WTC11 (cell line): ENCODE data around the gene ELP5. TPM values are rescaled to one million over a fixed set of nuclear protein-coding genes. Genes with fewer than 3 reads are reported as not detected.
A peak's percentile ranks its signal among the peaks of the same experiment; 100 is the strongest.

Experiments used
- FOXK1 ChIP-seq: sonication (generic); formaldehyde crosslinking; IDR thresholded peaks from 2 replicates; pipeline ENCODE4 v1.8.0; 2022; ENCODE audit warnings: mild to moderate bottlenecking, moderate library complexity, missing genetic modification reagents
- FOXP1 ChIP-seq: sonication (generic); formaldehyde crosslinking; IDR thresholded peaks from 2 replicates; pipeline ENCODE4 v1.8.0; 2022; ENCODE audit warnings: missing genetic modification reagents, mild to moderate bottlenecking, moderate library complexity, borderline replicate concordance
- GRHL2 ChIP-seq: fragments of 250-450 bp; sonication (Bioruptor Pico); IDR thresholded peaks from 2 replicates; pipeline ENCODE4 v1.8.0; 2022; ENCODE audit warnings: mild to moderate bottlenecking, moderate library complexity; ENCODE audit not compliant: insufficient replicate concordance, severe bottlenecking
- HMGA2 ChIP-seq: fragments of 250-450 bp; sonication (Bioruptor Pico); IDR thresholded peaks from 2 replicates; pipeline ENCODE4 v1.4.0; 2021; ENCODE audit warnings: mild to moderate bottlenecking, moderate library complexity
- MYBL2 ChIP-seq: sonication (generic); formaldehyde crosslinking; IDR thresholded peaks from 2 replicates; pipeline ENCODE4 v1.8.1; 2023; ENCODE audit warnings: mild to moderate bottlenecking, moderate library complexity, missing genetic modification reagents
- NFATC4 ChIP-seq: fragments of 250-450 bp; sonication (Bioruptor Pico); IDR thresholded peaks from 2 replicates; pipeline ENCODE4 v1.9.0; 2021; ENCODE audit warnings: mild to moderate bottlenecking
- SMAD4 ChIP-seq: sonication (generic); formaldehyde crosslinking; IDR thresholded peaks from 2 replicates; pipeline ENCODE4 v1.8.0; 2022; ENCODE audit warnings: mild to moderate bottlenecking, missing genetic modification reagents
- ZNF263 ChIP-seq: sonication (generic); formaldehyde crosslinking; IDR thresholded peaks from 2 replicates; pipeline ENCODE4 v1.8.1; 2022; ENCODE audit warnings: low read depth, mild to moderate bottlenecking, moderate library complexity, missing genetic modification reagents
- ZNF423 ChIP-seq: fragments of 250-450 bp; sonication (Bioruptor Pico); IDR thresholded peaks from 2 replicates; pipeline ENCODE4 v2.1.2; 2022; ENCODE audit warnings: mild to moderate bottlenecking, moderate library complexity
- total RNA-seq: library from RNA; stranded (reverse); gene quantifications from 3 replicates; pipeline ENCODE4 v1.2.3, GENCODE V29; 2021
- TF ChIP-seq, protein P1 (sequence below): sonication (generic); formaldehyde crosslinking; IDR thresholded peaks from 2 replicates; pipeline ENCODE4 v1.8.0; 2023; ENCODE audit warnings: missing genetic modification reagents
- TF ChIP-seq, protein P2 (sequence below): sonication (generic); formaldehyde crosslinking; IDR thresholded peaks from 2 replicates; pipeline ENCODE4 v1.8.1; 2022; ENCODE audit warnings: missing genetic modification reagents, borderline replicate concordance
- TF ChIP-seq, protein P3 (sequence below): sonication (generic); formaldehyde crosslinking; IDR thresholded peaks from 2 replicates; pipeline ENCODE4 v1.8.0; 2023; ENCODE audit warnings: missing genetic modification reagents, mild to moderate bottlenecking, borderline replicate concordance
- TF ChIP-seq, protein P4 (sequence below): fragments of 250-450 bp; sonication (Bioruptor Pico); IDR thresholded peaks from 2 replicates; pipeline ENCODE4 v1.9.0; 2021; ENCODE audit warnings: mild to moderate bottlenecking
- TF ChIP-seq, protein P5 (sequence below): sonication (generic); formaldehyde crosslinking; IDR thresholded peaks from 2 replicates; pipeline ENCODE4 v1.8.1; 2023; ENCODE audit warnings: mild to moderate bottlenecking, missing genetic modification reagents, moderate library complexity
- TF ChIP-seq, protein P6 (sequence below): sonication (generic); formaldehyde crosslinking; IDR thresholded peaks from 2 replicates; pipeline ENCODE4 v1.8.0; 2023; ENCODE audit warnings: mild to moderate bottlenecking, missing genetic modification reagents
- TF ChIP-seq, protein P7 (sequence below): fragments of 200-600 bp; IDR thresholded peaks from 2 replicates; pipeline ENCODE4 v1.8.0; 2022; ENCODE audit warnings: antibody characterized with exemption

ELP5 gene
- total RNA-seq, 1 experiment from 2014 or later = 101 TPM

DNA sequence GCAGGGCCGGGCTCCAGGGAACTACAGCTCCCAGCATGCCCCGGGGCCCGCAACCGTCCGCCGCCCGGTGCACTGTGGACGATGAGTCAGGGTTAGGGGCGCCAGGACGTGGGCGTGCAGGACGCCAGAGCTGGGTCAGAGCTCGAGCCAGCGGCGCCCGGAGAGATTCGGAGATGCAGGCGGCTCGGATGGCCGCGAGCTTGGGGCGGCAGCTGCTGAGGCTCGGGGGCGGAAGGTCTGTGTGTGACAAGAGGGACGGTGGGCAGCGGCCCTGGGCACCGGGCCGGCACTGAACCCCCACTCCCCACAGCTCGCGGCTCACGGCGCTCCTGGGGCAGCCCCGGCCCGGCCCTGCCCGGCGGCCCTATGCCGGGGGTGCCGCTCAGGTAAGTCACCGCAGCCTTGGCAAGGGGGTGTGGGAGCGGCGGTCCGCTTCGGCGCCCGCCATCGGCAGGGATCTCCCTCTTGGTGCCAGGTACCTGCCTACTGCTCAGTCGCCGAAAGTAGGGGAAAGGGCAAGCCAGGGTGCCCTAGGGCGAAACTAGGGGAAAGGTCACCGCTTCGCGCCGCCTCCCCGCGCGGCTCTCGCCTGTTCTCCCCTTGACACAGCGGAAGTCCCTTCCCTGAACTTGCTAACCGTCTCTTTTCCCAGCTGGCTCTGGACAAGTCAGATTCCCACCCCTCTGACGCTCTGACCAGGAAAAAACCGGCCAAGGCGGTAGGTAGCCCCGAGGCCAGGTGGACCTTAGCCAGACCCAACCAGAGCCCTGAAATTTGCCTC lies 32.0 kb upstream of the ELP5 start, which contains the start of the genes ACADVL and DLG4 (continued):
- TF ChIP-seq FOXK1 (CRISPR knock-in tag) (peak; percentile 70), ZNF263 (CRISPR knock-in tag) (no peak), NFATC4 (peak; percentile 79), SMAD4 (CRISPR knock-in tag) (no peak), MYBL2 (CRISPR knock-in tag) (peak; percentile 75; the same call in 1 of the 2 replicates), HMGA2 (CRISPR knock-in tag) (no peak; the same call in 1 of the 2 replicates), ZNF423 (CRISPR knock-in tag) (no peak), GRHL2 (CRISPR knock-in tag) (no peak), FOXP1 (CRISPR knock-in tag) (peak; percentile 48; the same call in 1 of the 2 replicates)
- TF ChIP-seq, protein P1, sequence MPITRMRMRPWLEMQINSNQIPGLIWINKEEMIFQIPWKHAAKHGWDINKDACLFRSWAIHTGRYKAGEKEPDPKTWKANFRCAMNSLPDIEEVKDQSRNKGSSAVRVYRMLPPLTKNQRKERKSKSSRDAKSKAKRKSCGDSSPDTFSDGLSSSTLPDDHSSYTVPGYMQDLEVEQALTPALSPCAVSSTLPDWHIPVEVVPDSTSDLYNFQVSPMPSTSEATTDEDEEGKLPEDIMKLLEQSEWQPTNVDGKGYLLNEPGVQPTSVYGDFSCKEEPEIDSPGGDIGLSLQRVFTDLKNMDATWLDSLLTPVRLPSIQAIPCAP (CRISPR knock-in tag) = peak; percentile 74; the same call in 1 of the 2 replicates
- TF ChIP-seq, protein P2, sequence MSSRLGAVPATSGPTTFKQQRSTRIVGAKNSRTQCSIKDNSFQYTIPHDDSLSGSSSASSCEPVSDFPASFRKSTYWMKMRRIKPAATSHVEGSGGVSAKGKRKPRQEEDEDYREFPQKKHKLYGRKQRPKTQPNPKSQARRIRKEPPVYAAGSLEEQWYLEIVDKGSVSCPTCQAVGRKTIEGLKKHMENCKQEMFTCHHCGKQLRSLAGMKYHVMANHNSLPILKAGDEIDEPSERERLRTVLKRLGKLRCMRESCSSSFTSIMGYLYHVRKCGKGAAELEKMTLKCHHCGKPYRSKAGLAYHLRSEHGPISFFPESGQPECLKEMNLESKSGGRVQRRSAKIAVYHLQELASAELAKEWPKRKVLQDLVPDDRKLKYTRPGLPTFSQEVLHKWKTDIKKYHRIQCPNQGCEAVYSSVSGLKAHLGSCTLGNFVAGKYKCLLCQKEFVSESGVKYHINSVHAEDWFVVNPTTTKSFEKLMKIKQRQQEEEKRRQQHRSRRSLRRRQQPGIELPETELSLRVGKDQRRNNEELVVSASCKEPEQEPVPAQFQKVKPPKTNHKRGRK (CRISPR knock-in tag) = no peak
- TF ChIP-seq, protein P3, sequence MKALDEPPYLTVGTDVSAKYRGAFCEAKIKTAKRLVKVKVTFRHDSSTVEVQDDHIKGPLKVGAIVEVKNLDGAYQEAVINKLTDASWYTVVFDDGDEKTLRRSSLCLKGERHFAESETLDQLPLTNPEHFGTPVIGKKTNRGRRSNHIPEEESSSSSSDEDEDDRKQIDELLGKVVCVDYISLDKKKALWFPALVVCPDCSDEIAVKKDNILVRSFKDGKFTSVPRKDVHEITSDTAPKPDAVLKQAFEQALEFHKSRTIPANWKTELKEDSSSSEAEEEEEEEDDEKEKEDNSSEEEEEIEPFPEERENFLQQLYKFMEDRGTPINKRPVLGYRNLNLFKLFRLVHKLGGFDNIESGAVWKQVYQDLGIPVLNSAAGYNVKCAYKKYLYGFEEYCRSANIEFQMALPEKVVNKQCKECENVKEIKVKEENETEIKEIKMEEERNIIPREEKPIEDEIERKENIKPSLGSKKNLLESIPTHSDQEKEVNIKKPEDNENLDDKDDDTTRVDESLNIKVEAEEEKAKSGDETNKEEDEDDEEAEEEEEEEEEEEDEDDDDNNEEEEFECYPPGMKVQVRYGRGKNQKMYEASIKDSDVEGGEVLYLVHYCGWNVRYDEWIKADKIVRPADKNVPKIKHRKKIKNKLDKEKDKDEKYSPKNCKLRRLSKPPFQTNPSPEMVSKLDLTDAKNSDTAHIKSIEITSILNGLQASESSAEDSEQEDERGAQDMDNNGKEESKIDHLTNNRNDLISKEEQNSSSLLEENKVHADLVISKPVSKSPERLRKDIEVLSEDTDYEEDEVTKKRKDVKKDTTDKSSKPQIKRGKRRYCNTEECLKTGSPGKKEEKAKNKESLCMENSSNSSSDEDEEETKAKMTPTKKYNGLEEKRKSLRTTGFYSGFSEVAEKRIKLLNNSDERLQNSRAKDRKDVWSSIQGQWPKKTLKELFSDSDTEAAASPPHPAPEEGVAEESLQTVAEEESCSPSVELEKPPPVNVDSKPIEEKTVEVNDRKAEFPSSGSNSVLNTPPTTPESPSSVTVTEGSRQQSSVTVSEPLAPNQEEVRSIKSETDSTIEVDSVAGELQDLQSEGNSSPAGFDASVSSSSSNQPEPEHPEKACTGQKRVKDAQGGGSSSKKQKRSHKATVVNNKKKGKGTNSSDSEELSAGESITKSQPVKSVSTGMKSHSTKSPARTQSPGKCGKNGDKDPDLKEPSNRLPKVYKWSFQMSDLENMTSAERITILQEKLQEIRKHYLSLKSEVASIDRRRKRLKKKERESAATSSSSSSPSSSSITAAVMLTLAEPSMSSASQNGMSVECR (CRISPR knock-in tag) = peak; percentile 41; the same call in 1 of the 2 replicates
- TF ChIP-seq, protein P4, sequence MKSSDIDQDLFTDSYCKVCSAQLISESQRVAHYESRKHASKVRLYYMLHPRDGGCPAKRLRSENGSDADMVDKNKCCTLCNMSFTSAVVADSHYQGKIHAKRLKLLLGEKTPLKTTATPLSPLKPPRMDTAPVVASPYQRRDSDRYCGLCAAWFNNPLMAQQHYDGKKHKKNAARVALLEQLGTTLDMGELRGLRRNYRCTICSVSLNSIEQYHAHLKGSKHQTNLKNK (CRISPR knock-in tag) = no peak; the same call in 1 of the 2 replicates
- TF ChIP-seq, protein P5, sequence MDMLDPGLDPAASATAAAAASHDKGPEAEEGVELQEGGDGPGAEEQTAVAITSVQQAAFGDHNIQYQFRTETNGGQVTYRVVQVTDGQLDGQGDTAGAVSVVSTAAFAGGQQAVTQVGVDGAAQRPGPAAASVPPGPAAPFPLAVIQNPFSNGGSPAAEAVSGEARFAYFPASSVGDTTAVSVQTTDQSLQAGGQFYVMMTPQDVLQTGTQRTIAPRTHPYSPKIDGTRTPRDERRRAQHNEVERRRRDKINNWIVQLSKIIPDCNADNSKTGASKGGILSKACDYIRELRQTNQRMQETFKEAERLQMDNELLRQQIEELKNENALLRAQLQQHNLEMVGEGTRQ = peak; percentile 38
- TF ChIP-seq, protein P6, sequence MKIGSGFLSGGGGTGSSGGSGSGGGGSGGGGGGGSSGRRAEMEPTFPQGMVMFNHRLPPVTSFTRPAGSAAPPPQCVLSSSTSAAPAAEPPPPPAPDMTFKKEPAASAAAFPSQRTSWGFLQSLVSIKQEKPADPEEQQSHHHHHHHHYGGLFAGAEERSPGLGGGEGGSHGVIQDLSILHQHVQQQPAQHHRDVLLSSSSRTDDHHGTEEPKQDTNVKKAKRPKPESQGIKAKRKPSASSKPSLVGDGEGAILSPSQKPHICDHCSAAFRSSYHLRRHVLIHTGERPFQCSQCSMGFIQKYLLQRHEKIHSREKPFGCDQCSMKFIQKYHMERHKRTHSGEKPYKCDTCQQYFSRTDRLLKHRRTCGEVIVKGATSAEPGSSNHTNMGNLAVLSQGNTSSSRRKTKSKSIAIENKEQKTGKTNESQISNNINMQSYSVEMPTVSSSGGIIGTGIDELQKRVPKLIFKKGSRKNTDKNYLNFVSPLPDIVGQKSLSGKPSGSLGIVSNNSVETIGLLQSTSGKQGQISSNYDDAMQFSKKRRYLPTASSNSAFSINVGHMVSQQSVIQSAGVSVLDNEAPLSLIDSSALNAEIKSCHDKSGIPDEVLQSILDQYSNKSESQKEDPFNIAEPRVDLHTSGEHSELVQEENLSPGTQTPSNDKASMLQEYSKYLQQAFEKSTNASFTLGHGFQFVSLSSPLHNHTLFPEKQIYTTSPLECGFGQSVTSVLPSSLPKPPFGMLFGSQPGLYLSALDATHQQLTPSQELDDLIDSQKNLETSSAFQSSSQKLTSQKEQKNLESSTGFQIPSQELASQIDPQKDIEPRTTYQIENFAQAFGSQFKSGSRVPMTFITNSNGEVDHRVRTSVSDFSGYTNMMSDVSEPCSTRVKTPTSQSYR = no peak
- TF ChIP-seq, protein P7, sequence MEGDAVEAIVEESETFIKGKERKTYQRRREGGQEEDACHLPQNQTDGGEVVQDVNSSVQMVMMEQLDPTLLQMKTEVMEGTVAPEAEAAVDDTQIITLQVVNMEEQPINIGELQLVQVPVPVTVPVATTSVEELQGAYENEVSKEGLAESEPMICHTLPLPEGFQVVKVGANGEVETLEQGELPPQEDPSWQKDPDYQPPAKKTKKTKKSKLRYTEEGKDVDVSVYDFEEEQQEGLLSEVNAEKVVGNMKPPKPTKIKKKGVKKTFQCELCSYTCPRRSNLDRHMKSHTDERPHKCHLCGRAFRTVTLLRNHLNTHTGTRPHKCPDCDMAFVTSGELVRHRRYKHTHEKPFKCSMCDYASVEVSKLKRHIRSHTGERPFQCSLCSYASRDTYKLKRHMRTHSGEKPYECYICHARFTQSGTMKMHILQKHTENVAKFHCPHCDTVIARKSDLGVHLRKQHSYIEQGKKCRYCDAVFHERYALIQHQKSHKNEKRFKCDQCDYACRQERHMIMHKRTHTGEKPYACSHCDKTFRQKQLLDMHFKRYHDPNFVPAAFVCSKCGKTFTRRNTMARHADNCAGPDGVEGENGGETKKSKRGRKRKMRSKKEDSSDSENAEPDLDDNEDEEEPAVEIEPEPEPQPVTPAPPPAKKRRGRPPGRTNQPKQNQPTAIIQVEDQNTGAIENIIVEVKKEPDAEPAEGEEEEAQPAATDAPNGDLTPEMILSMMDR = no peak
